Measurements from ENCODE around the gene ENAM.
A peak's percentile ranks its signal among the peaks of the same experiment; 100 is the strongest.

Gene ENAM, protein sequence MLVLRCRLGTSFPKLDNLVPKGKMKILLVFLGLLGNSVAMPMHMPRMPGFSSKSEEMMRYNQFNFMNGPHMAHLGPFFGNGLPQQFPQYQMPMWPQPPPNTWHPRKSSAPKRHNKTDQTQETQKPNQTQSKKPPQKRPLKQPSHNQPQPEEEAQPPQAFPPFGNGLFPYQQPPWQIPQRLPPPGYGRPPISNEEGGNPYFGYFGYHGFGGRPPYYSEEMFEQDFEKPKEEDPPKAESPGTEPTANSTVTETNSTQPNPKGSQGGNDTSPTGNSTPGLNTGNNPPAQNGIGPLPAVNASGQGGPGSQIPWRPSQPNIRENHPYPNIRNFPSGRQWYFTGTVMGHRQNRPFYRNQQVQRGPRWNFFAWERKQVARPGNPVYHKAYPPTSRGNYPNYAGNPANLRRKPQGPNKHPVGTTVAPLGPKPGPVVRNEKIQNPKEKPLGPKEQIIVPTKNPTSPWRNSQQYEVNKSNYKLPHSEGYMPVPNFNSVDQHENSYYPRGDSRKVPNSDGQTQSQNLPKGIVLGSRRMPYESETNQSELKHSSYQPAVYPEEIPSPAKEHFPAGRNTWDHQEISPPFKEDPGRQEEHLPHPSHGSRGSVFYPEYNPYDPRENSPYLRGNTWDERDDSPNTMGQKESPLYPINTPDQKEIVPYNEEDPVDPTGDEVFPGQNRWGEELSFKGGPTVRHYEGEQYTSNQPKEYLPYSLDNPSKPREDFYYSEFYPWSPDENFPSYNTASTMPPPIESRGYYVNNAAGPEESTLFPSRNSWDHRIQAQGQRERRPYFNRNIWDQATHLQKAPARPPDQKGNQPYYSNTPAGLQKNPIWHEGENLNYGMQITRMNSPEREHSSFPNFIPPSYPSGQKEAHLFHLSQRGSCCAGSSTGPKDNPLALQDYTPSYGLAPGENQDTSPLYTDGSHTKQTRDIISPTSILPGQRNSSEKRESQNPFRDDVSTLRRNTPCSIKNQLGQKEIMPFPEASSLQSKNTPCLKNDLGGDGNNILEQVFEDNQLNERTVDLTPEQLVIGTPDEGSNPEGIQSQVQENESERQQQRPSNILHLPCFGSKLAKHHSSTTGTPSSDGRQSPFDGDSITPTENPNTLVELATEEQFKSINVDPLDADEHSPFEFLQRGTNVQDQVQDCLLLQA

GRCh38 chr4:70628444-70628843, at the start of gene ENAM:
TSS of gene ENAM (plus strand) at chr4:70628744. CDS start at chr4:70629501, 757 bp downstream.
- DNase-seq = no peak

DNA sequence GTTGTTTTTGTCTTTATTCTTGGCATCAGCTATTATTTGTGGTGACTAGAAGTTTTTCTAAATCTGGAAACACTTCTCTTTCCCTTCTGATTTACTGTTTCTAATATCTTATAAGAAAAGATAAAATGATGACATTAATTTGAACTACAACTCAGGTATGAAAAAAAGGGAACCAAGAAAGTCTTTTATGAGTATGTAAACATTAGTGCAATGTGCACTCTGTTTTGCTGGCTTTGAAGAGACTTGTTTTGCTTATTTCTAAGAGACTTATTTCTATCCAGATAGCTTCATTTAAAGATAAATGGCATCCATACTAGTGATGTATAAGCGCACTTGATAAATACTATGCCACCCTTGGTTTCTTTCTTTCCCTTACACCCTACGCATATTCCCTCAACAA, 46.6 kb upstream of the ENAM start:
- no peak for DNase-seq

DNA sequence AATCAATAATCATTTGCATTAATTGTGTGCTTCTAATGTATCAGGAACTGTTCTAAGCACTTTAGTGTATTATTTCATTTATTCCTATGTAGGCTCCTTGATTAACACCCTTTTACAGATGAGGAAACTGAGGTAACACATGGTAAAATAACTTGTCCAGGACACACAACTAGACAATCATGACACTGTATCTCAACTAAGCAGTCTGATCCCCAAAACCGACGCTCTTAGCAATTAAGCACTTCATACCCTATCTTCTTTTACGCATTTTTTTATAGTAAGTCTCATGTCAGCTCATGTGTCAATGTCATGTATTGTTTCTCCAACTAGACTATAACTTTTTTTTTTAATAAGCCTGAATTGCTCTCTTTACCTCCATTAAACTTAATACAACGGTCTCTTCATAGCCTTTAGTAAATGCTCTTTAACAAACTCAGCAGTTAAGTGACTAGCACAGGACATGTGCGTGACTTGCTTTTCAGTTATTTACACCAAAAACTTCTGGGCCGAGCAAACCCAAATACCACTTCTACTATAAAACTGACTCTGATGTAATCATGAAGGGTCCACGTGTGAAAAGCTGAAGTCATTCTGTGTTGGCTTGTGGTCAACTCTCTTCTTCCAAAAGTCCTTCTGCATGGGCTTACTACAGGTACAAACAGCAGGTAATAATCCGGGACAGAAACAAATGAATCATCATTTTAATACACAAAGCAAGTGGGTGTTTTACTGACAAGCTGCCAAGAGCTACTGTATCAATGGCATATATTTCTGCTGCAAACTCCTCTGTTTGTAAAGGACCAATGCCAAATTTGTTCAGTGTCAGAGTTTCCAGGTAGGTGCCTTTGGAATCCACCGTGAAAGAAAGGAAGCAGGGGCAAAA, 44.4 kb upstream of the ENAM start:
- no peak for DNase-seq

- DNase-seq = no peak
These were observed 41.7 kb upstream of the ENAM start for GRCh38 chr4:70586841-70587240.

DNA sequence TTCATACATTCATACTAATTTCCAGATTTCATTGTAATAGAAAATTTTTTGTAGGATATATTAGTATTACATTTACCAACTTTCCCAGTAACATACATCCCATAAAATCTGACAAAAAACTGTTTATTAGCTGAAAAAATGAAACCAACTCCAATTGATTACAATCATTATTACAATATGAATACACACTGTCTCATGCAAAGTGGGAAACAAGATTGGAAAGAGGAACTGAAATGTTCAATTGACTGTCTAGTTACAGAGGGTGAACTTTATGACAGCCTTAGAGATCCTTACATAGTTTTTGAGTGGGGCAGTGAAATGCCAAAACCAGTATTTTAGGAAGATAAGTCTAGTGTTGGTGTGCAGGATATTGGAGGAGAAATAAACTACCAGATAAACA, 38.8 kb upstream of the ENAM start:
- DNase-seq = no peak

DNA sequence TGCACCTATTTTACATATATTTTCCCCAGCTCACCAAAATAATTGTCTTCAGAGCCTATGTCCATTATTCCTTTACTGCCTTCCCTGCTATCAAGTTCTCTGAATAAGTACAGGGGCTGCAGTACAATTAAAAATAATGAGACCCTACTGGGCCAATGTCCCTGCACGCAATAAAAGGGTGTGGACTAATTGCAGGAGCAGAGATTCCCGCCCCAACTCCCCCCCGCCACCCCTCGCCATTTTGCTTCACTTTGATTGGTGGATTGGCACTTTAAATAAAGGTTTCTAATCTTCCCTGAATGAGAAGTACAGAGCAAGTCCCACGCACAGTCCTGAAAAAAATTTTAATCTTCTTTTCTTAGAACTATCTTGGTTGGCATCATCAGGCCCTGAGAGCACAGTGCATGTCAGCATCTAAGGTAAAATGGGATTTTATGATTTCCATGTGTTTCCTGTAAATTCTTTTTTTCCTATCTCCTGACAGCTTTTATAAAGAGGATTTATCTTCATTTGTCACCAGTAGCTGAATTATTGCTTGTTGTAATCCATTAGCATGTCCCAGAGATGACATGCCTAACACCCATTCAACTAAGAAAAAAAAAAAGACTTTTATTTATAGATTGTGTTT, 36.5 kb upstream of the ENAM start, which contains the start of gene AMBN:
AMBN (plus strand) TSS at position 302 of the 628 bp plus-strand sequence; CDS start at position 405, 103 bp downstream.
- no peak for DNase-seq

DNA sequence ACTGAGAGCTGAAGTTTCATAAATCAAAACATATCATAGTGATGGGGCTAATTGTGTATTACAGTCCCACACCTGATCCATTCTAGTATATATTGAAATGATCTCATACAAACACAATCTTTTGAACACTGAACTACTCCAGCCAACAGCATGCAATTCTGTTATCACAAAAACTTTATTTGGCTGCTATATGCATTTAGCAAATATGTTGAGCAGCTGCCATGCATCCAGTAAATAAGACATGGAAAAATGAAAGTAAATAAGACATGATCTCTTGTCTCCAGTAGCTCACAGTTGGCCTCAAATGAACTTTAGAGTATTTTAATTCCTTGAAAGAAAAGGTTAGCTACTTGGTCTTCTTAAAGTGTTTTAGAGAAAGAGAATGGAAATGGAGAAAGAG, 34.3 kb upstream of the ENAM start:
- DNase-seq = no peak

GRCh38 chr4:70600305-70600704, 28.2 kb upstream of the ENAM start:
- no peak for DNase-seq

- DNase-seq = no peak
These were observed 27.6 kb upstream of the ENAM start for GRCh38 chr4:70600977-70601376.

GRCh38 chr4:70601422-70602039, 27.0 kb upstream of the ENAM start:
- peak; percentile 65 for DNase-seq

GRCh38 chr4:70603856-70604255, 24.7 kb upstream of the ENAM start:
- DNase-seq = no peak

DNA sequence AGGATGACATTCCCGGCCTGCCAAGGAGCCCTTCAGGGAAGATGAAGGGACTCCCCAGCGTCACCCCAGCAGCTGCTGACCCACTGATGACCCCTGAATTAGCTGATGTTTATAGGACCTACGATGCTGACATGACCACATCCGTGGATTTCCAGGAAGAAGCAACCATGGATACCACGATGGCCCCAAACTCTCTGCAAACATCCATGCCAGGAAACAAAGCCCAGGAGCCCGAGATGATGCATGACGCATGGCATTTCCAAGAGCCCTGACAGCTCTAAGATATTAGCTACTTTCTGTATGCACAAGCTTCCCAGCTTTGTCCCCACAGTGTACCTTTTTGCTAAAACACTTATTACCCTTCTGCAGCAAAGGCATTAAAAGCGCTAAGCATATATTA, 22.1 kb upstream of the ENAM start:
- no peak for DNase-seq

- no peak for DNase-seq
These were observed 21.1 kb upstream of the ENAM start for GRCh38 chr4:70607334-70607853.

- no peak for DNase-seq
These were observed 20.2 kb upstream of the ENAM start for GRCh38 chr4:70608324-70608723.

- DNase-seq = peak; percentile 24
These were observed 15.0 kb upstream of the ENAM start for GRCh38 chr4:70613306-70614183.

- no peak for DNase-seq
These were observed 14.4 kb upstream of the ENAM start for GRCh38 chr4:70614184-70614555.

DNA sequence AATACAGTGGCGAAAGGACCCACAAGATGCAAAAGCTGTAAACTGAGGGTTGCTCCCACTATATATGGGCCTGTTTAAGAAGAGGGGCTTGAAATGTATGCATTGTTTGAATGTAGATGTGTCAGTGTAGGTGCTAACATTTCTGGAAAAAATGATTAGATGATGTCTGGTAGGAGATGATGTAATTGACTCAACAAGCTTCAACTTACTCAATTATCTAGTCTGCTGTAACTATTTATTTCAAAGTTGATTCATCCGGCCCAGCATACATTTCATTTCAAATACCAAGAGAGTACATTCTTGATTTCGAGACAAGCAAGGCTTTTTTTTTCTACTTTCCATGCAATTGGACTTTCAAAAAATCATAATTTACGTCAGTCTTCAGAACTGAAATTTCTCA, 9.3 kb upstream of the ENAM start:
- no peak for DNase-seq

- no peak for DNase-seq
These were observed 8.8 kb upstream of the ENAM start for GRCh38 chr4:70619778-70620177.

- DNase-seq = no peak
These were observed 5.2 kb upstream of the ENAM start for GRCh38 chr4:70623323-70623722.

DNA sequence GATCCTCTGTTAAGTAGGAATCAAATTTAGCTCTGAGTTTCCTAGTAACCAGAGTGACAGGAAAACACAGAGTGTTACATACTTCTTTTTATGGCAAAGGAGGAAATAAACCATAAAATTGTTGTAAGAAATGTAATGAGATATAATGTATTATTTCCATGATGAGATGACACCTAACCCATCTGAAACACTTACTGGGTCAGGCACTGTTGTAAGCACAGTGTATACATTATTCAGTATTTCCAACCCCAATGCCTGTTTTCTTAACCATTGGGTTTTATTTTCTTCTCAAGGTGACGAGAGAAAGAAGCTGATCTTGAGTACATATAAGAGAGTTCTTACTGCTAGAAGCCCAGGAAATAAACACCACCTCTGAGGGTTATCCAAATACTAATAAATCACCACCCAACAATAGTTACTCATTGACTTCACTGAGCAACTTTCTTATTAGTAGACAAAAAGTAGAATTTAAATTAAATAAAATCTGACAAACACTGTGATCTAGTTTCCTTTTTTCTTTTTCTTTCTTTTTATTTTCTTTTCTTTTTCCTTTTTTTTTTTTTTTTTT, 4.2 kb upstream of the ENAM start:
- DNase-seq = no peak

Measured in retina (tissue), 1 donor.